ENCODE results near the gene CCT8. TPM values are rescaled to one million over a fixed set of nuclear protein-coding genes. Genes with fewer than 3 reads are reported as not detected.

The CCT8 gene
- polyA plus RNA-seq, 2 donors: 77.7 to 109 TPM

GRCh38 chr21:29056538-29057050, 16.9 kb downstream of the CCT8 start:
- Histone ChIP-seq H3K4me3 (ENCODE audit: low read depth in 1 of 2, low read length in 2 of 2) (no peak overlapping the region), H3K4me1 (ENCODE audit: control insufficient read depth in 2 of 2, insufficient read depth in 2 of 2, low read length in 1 of 2) (no peaks in the 10 kb centered on the region), H3K27ac (ENCODE audit: low read depth in 2 of 2, low read length in 1 of 2) (no peak overlapping the region), H3K36me3 (ENCODE audit: control insufficient read depth in 2 of 2, insufficient read depth in 2 of 2, low read length in 1 of 2) (peaks cover 7 to 11% of the 10 kb centered on the region in 2 donors), H3K9me3 (ENCODE audit: control insufficient read depth in 2 of 2, insufficient read depth in 1 of 2, low read depth in 1 of 2, low read length in 1 of 2) (no peaks in the 10 kb centered on the region), H3K27me3 (ENCODE audit: control insufficient read depth in 1 of 2, insufficient read depth in 2 of 2, low read length in 2 of 2) (no peaks in the 10 kb centered on the region)
- 65 to 69% methylated on average over 3 of the region's 3 CpGs for WGBS, 2 donors

GRCh38 chr21:29056005-29056404, 17.4 kb downstream of the CCT8 start:
- Histone ChIP-seq H3K4me1 (ENCODE audit: control insufficient read depth in 2 of 2, insufficient read depth in 2 of 2, low read length in 1 of 2) (no peaks in the 10 kb centered on the region), H3K9me3 (ENCODE audit: control insufficient read depth in 2 of 2, insufficient read depth in 1 of 2, low read depth in 1 of 2, low read length in 1 of 2) (no peaks in the 10 kb centered on the region), H3K27ac (ENCODE audit: low read depth in 2 of 2, low read length in 1 of 2) (no peak overlapping the region), H3K4me3 (ENCODE audit: low read depth in 1 of 2, low read length in 2 of 2) (no peak overlapping the region), H3K27me3 (ENCODE audit: control insufficient read depth in 1 of 2, insufficient read depth in 2 of 2, low read length in 2 of 2) (no peaks in the 10 kb centered on the region), H3K36me3 (ENCODE audit: control insufficient read depth in 2 of 2, insufficient read depth in 2 of 2, low read length in 1 of 2) (peaks cover 10 to 11% of the 10 kb centered on the region in 2 donors)
- WGBS, 2 donors: 33 to 57% methylated on average over 1 of the region's 1 CpG

- Histone ChIP-seq H3K36me3 (ENCODE audit: control insufficient read depth in 2 of 2, insufficient read depth in 2 of 2, low read length in 1 of 2) (peaks cover 9 to 13% of the 10 kb centered on the region in 2 donors), H3K27ac (ENCODE audit: low read depth in 2 of 2, low read length in 1 of 2) (no peak overlapping the region), H3K4me1 (ENCODE audit: control insufficient read depth in 2 of 2, insufficient read depth in 2 of 2, low read length in 1 of 2) (no peaks in the 10 kb centered on the region), H3K9me3 (ENCODE audit: control insufficient read depth in 2 of 2, insufficient read depth in 1 of 2, low read depth in 1 of 2, low read length in 1 of 2) (no peaks in the 10 kb centered on the region), H3K4me3 (ENCODE audit: low read depth in 1 of 2, low read length in 2 of 2) (no peak overlapping the region), H3K27me3 (ENCODE audit: control insufficient read depth in 1 of 2, insufficient read depth in 2 of 2, low read length in 2 of 2) (no peaks in the 10 kb centered on the region)
- 90 to 92% methylated on average over 5 of the region's 5 CpGs for WGBS, 2 donors
These were observed 18.4 kb downstream of the CCT8 start for GRCh38 chr21:29055080-29055479.

- Histone ChIP-seq H3K36me3 (ENCODE audit: control insufficient read depth in 2 of 2, insufficient read depth in 2 of 2, low read length in 1 of 2) (peaks cover 9 to 15% of the 10 kb centered on the region in 2 donors), H3K4me3 (ENCODE audit: low read depth in 1 of 2, low read length in 2 of 2) (no peak overlapping the region), H3K4me1 (ENCODE audit: control insufficient read depth in 2 of 2, insufficient read depth in 2 of 2, low read length in 1 of 2) (no peaks in the 10 kb centered on the region), H3K9me3 (ENCODE audit: control insufficient read depth in 2 of 2, insufficient read depth in 1 of 2, low read depth in 1 of 2, low read length in 1 of 2) (no peaks in the 10 kb centered on the region), H3K27ac (ENCODE audit: low read depth in 2 of 2, low read length in 1 of 2) (no peak overlapping the region), H3K27me3 (ENCODE audit: control insufficient read depth in 1 of 2, insufficient read depth in 2 of 2, low read length in 2 of 2) (no peaks in the 10 kb centered on the region)
- 79 to 83% methylated on average over 4 of the region's 4 CpGs for WGBS, 2 donors
These were observed 19.8 kb downstream of the CCT8 start for GRCh38 chr21:29053656-29054055.

GRCh38 chr21:29053011-29053553, 20.4 kb downstream of the CCT8 start:
- H3K4me1 ChIP-seq (ENCODE audit: control insufficient read depth in 2 of 2, insufficient read depth in 2 of 2, low read length in 1 of 2): no peaks in the 10 kb centered on the region
- no peak overlapping the region for H3K27ac ChIP-seq (ENCODE audit: low read depth in 2 of 2, low read length in 1 of 2)
- 80 to 84% methylated on average over 5 of the region's 5 CpGs for WGBS, 2 donors
- H3K4me3 ChIP-seq (ENCODE audit: low read depth in 1 of 2, low read length in 2 of 2): no peak overlapping the region
- H3K27me3 ChIP-seq (ENCODE audit: control insufficient read depth in 1 of 2, insufficient read depth in 2 of 2, low read length in 2 of 2): no peaks in the 10 kb centered on the region
- H3K36me3 ChIP-seq (ENCODE audit: control insufficient read depth in 2 of 2, insufficient read depth in 2 of 2, low read length in 1 of 2): peaks cover 9 to 15% of the 10 kb centered on the region in 2 donors
- no peaks in the 10 kb centered on the region for H3K9me3 ChIP-seq (ENCODE audit: control insufficient read depth in 2 of 2, insufficient read depth in 1 of 2, low read depth in 1 of 2, low read length in 1 of 2)

GRCh38 chr21:29052224-29052623, 21.2 kb downstream of the CCT8 start:
- H3K4me3 ChIP-seq (ENCODE audit: low read depth in 1 of 2, low read length in 2 of 2): no peak overlapping the region
- no peak overlapping the region for H3K27ac ChIP-seq (ENCODE audit: low read depth in 2 of 2, low read length in 1 of 2)
- WGBS, 2 donors: 97 to 98% methylated on average over 5 of the region's 5 CpGs
- H3K9me3 ChIP-seq (ENCODE audit: control insufficient read depth in 2 of 2, insufficient read depth in 1 of 2, low read depth in 1 of 2, low read length in 1 of 2): no peaks in the 10 kb centered on the region
- peaks cover 9 to 17% of the 10 kb centered on the region in 2 donors for H3K36me3 ChIP-seq (ENCODE audit: control insufficient read depth in 2 of 2, insufficient read depth in 2 of 2, low read length in 1 of 2)
- H3K4me1 ChIP-seq (ENCODE audit: control insufficient read depth in 2 of 2, insufficient read depth in 2 of 2, low read length in 1 of 2): no peaks in the 10 kb centered on the region
- no peaks in the 10 kb centered on the region for H3K27me3 ChIP-seq (ENCODE audit: control insufficient read depth in 1 of 2, insufficient read depth in 2 of 2, low read length in 2 of 2)

- 79 to 91% methylated on average over 1 of the region's 1 CpG for WGBS, 2 donors
- Histone ChIP-seq H3K27ac (ENCODE audit: low read depth in 2 of 2, low read length in 1 of 2) (no peak overlapping the region), H3K4me3 (ENCODE audit: low read depth in 1 of 2, low read length in 2 of 2) (no peak overlapping the region), H3K36me3 (ENCODE audit: control insufficient read depth in 2 of 2, insufficient read depth in 2 of 2, low read length in 1 of 2) (peaks cover 7 to 14% of the 10 kb centered on the region in 2 donors), H3K27me3 (ENCODE audit: control insufficient read depth in 1 of 2, insufficient read depth in 2 of 2, low read length in 2 of 2) (no peaks in the 10 kb centered on the region), H3K9me3 (ENCODE audit: control insufficient read depth in 2 of 2, insufficient read depth in 1 of 2, low read depth in 1 of 2, low read length in 1 of 2) (no peaks in the 10 kb centered on the region), H3K4me1 (ENCODE audit: control insufficient read depth in 2 of 2, insufficient read depth in 2 of 2, low read length in 1 of 2) (no peaks in the 10 kb centered on the region)
These were observed 38.8 kb downstream of the CCT8 start for GRCh38 chr21:29034678-29035077.

- no peak overlapping the region for H3K27ac ChIP-seq (ENCODE audit: low read depth in 2 of 2, low read length in 1 of 2)
- no peaks in the 10 kb centered on the region for H3K9me3 ChIP-seq (ENCODE audit: control insufficient read depth in 2 of 2, insufficient read depth in 1 of 2, low read depth in 1 of 2, low read length in 1 of 2)
- H3K27me3 ChIP-seq (ENCODE audit: control insufficient read depth in 1 of 2, insufficient read depth in 2 of 2, low read length in 2 of 2): no peaks in the 10 kb centered on the region
- H3K4me1 ChIP-seq (ENCODE audit: control insufficient read depth in 2 of 2, insufficient read depth in 2 of 2, low read length in 1 of 2): no peaks in the 10 kb centered on the region
- H3K4me3 ChIP-seq (ENCODE audit: low read depth in 1 of 2, low read length in 2 of 2): no peak overlapping the region
- H3K36me3 ChIP-seq (ENCODE audit: control insufficient read depth in 2 of 2, insufficient read depth in 2 of 2, low read length in 1 of 2): peaks cover 7 to 14% of the 10 kb centered on the region in 2 donors
- 72 to 77% methylated on average over 3 of the region's 3 CpGs for WGBS, 2 donors
These were observed 39.6 kb downstream of the CCT8 start for GRCh38 chr21:29033871-29034270.

GRCh38 chr21:29033301-29033700, 40.1 kb downstream of the CCT8 start:
- Histone ChIP-seq H3K27ac (ENCODE audit: low read depth in 2 of 2, low read length in 1 of 2) (no peak overlapping the region), H3K4me3 (ENCODE audit: low read depth in 1 of 2, low read length in 2 of 2) (no peak overlapping the region), H3K9me3 (ENCODE audit: control insufficient read depth in 2 of 2, insufficient read depth in 1 of 2, low read depth in 1 of 2, low read length in 1 of 2) (no peaks in the 10 kb centered on the region), H3K36me3 (ENCODE audit: control insufficient read depth in 2 of 2, insufficient read depth in 2 of 2, low read length in 1 of 2) (peaks cover 7 to 14% of the 10 kb centered on the region in 2 donors), H3K4me1 (ENCODE audit: control insufficient read depth in 2 of 2, insufficient read depth in 2 of 2, low read length in 1 of 2) (no peaks in the 10 kb centered on the region), H3K27me3 (ENCODE audit: control insufficient read depth in 1 of 2, insufficient read depth in 2 of 2, low read length in 2 of 2) (no peaks in the 10 kb centered on the region)
- WGBS, 2 donors: 57 to 70% methylated on average over 4 of the region's 4 CpGs

- Histone ChIP-seq H3K4me1 (ENCODE audit: control insufficient read depth in 2 of 2, insufficient read depth in 2 of 2, low read length in 1 of 2) (no peaks in the 10 kb centered on the region), H3K9me3 (ENCODE audit: control insufficient read depth in 2 of 2, insufficient read depth in 1 of 2, low read depth in 1 of 2, low read length in 1 of 2) (no peaks in the 10 kb centered on the region), H3K27ac (ENCODE audit: low read depth in 2 of 2, low read length in 1 of 2) (no peak overlapping the region), H3K27me3 (ENCODE audit: control insufficient read depth in 1 of 2, insufficient read depth in 2 of 2, low read length in 2 of 2) (no peaks in the 10 kb centered on the region), H3K36me3 (ENCODE audit: control insufficient read depth in 2 of 2, insufficient read depth in 2 of 2, low read length in 1 of 2) (peaks cover 5 to 8% of the 10 kb centered on the region in 2 donors), H3K4me3 (ENCODE audit: low read depth in 1 of 2, low read length in 2 of 2) (no peak overlapping the region)
- WGBS, 2 donors: 77 to 96% methylated on average over 1 of the region's 1 CpG
These were observed 42.5 kb downstream of the CCT8 start for GRCh38 chr21:29030909-29031308.
